Karpas-422 (cell line): ENCODE measurements around the gene TMED5. TPM values are rescaled to one million over a fixed set of nuclear protein-coding genes. Genes with fewer than 3 reads are reported as not detected.

ENCODE experiments used
- DNase-seq: peaks from one replicate; pipeline ENCODE4 v3.0.0-alpha.2; 2015
- H2AFZ ChIP-seq: fragments of 200-600 bp; sonication (generic); 2 replicates; pipeline ENCODE4 v1.6.1; 2014; ENCODE audit warnings: antibody characterized with exemption, low read length, mixed read lengths
- H3K27ac ChIP-seq: fragments of 200-600 bp; sonication (generic); 2 replicates; pipeline ENCODE4 v1.5.1; 2014; ENCODE audit warnings: mild to moderate bottlenecking, low read length, moderate library complexity
- H3K27me3 ChIP-seq: fragments of 200-600 bp; sonication (generic); 2 replicates; pipeline ENCODE4 v1.6.1; 2014; ENCODE audit warnings: low read length, mixed read lengths
- H3K36me3 ChIP-seq: fragments of 200-600 bp; sonication (generic); 2 replicates; pipeline ENCODE4 v1.6.1; 2014; ENCODE audit warnings: low read length, mixed read lengths; ENCODE audit not compliant: insufficient read depth
- H3K4me1 ChIP-seq: fragments of 200-600 bp; sonication (generic); 2 replicates; pipeline ENCODE4 v1.6.1; 2014; ENCODE audit warnings: mild to moderate bottlenecking, low read length, mixed read lengths
- H3K4me2 ChIP-seq: fragments of 200-600 bp; sonication (generic); 2 replicates; pipeline ENCODE4 v1.6.1; 2014; ENCODE audit warnings: low read length, low read depth, mild to moderate bottlenecking; ENCODE audit not compliant: poor library complexity, severe bottlenecking
- H3K4me3 ChIP-seq: fragments of 200-600 bp; sonication (generic); 2 replicates; pipeline ENCODE4 v1.5.1; 2014; ENCODE audit warnings: mild to moderate bottlenecking, antibody characterized with exemption, low read length, mixed read lengths
- H3K79me2 ChIP-seq: fragments of 200-600 bp; sonication (generic); 2 replicates; pipeline ENCODE4 v1.6.1; 2014; ENCODE audit warnings: mild to moderate bottlenecking, low read length, mixed read lengths
- H3K9ac ChIP-seq: fragments of 200-600 bp; sonication (generic); 2 replicates; pipeline ENCODE4 v1.6.0; 2014; ENCODE audit warnings: low read length
- H3K9me2 ChIP-seq: fragments of 200-600 bp; sonication (generic), shearing (Covaris generic); replicated peaks from 2 replicates; pipeline ENCODE4 v1.6.0; 2014; ENCODE audit warnings: mild to moderate bottlenecking, low read length, moderate library complexity; ENCODE audit not compliant: insufficient read depth
- H3K9me3 ChIP-seq: fragments of 300-700, 200-600 bp; sonication (generic); 2 replicates; pipeline ENCODE4 v1.6.1; 2014; ENCODE audit warnings: low read length, mixed read lengths
- H4K20me1 ChIP-seq: fragments of 200-600 bp; sonication (generic); 2 replicates; pipeline ENCODE4 v1.6.1; 2014; ENCODE audit warnings: mild to moderate bottlenecking, antibody characterized with exemption, low read length, low read depth; ENCODE audit not compliant: insufficient read depth
- total RNA-seq: library from RNA; depleted of rRNA; stranded (reverse); fragments of >200 nt; shearing (Covaris generic); gene quantifications from 2 replicates; pipeline ENCODE4 v1.2.3, GENCODE V29; 2014; ENCODE audit warnings: low replicate concordance

Gene TMED5
- total RNA-seq, 1 experiment from 2014 or later = 73.6 TPM

- no peak overlapping the region for H3K4me3 ChIP-seq
- no peaks in the 10 kb centered on the region for H3K9me2 ChIP-seq
- H3K36me3 ChIP-seq = peaks cover 14% of the 10 kb centered on the region; the same call in 1 of the 2 replicates
- no peak overlapping the region for H3K9ac ChIP-seq
- no peak for DNase-seq
- H3K79me2 ChIP-seq = peaks cover 8% of the 10 kb centered on the region; the same call in 1 of the 2 replicates
- no peaks in the 10 kb centered on the region for H4K20me1 ChIP-seq
- H3K4me2 ChIP-seq = no peak overlapping the region
- H3K4me1 ChIP-seq = peaks cover 8% of the 10 kb centered on the region; the same call in 1 of the 2 replicates
- H2AFZ ChIP-seq = no peak overlapping the region
- H3K9me3 ChIP-seq = no peaks in the 10 kb centered on the region
- H3K27ac ChIP-seq = no peak overlapping the region
- no peaks in the 10 kb centered on the region for H3K27me3 ChIP-seq
Observed at GRCh38 chr1:93150729-93151128, 29.5 kb downstream of the TMED5 start.

GRCh38 chr1:93148001-93148400 lies 32.2 kb downstream of the TMED5 start:
- H4K20me1 ChIP-seq = no peaks in the 10 kb centered on the region
- DNase-seq = no peak

GRCh38 chr1:93143769-93144168 lies 36.4 kb downstream of the TMED5 start:
- Histone ChIP-seq H4K20me1 (no peaks in the 10 kb centered on the region), H3K4me2 (no peak overlapping the region), H3K27me3 (no peaks in the 10 kb centered on the region), H3K79me2 (peaks cover 15% of the 10 kb centered on the region), H3K9ac (no peak overlapping the region), H3K4me3 (no peak overlapping the region), H3K27ac (no peak overlapping the region), H3K9me2 (no peaks in the 10 kb centered on the region), H2AFZ (no peak overlapping the region), H3K4me1 (no peaks in the 10 kb centered on the region), H3K36me3 (peaks cover 2% of the 10 kb centered on the region; the same call in 1 of the 2 replicates), H3K9me3 (no peaks in the 10 kb centered on the region)
- no peak for DNase-seq

More at GRCh38 chr1:93148001-93148400, 32.2 kb downstream of the TMED5 start:
- peaks cover 7% of the 10 kb centered on the region; the same call in 1 of the 2 replicates for H3K79me2 ChIP-seq
- H3K36me3 ChIP-seq = no peaks in the 10 kb centered on the region; the same call in 1 of the 2 replicates
- no peaks in the 10 kb centered on the region for H3K9me2 ChIP-seq
- no peaks in the 10 kb centered on the region for H3K9me3 ChIP-seq
- H2AFZ ChIP-seq = no peak overlapping the region
- H3K4me1 ChIP-seq = peaks cover 8% of the 10 kb centered on the region; the same call in 1 of the 2 replicates
- no peaks in the 10 kb centered on the region for H3K27me3 ChIP-seq
- H3K4me3 ChIP-seq = no peak overlapping the region
- no peak overlapping the region for H3K4me2 ChIP-seq
- H3K9ac ChIP-seq = no peak overlapping the region
- H3K27ac ChIP-seq = no peak overlapping the region

GRCh38 chr1:93143136-93143535 lies 37.1 kb downstream of the TMED5 start:
- Histone ChIP-seq H3K9me3 (no peaks in the 10 kb centered on the region), H3K9me2 (no peaks in the 10 kb centered on the region), H3K4me1 (no peaks in the 10 kb centered on the region), H3K27ac (no peak overlapping the region), H4K20me1 (no peaks in the 10 kb centered on the region), H3K4me2 (no peak overlapping the region), H3K36me3 (peaks cover 7% of the 10 kb centered on the region), H3K27me3 (no peaks in the 10 kb centered on the region), H3K79me2 (peaks cover 16% of the 10 kb centered on the region), H2AFZ (no peak overlapping the region), H3K4me3 (no peak overlapping the region), H3K9ac (no peak overlapping the region)
- DNase-seq = no peak

- peaks cover 23% of the 10 kb centered on the region for H3K79me2 ChIP-seq
- H3K9me3 ChIP-seq = no peaks in the 10 kb centered on the region
- peaks cover 14% of the 10 kb centered on the region for H3K36me3 ChIP-seq
Observed at GRCh38 chr1:93142161-93142560, 38.1 kb downstream of the TMED5 start.

DNA sequence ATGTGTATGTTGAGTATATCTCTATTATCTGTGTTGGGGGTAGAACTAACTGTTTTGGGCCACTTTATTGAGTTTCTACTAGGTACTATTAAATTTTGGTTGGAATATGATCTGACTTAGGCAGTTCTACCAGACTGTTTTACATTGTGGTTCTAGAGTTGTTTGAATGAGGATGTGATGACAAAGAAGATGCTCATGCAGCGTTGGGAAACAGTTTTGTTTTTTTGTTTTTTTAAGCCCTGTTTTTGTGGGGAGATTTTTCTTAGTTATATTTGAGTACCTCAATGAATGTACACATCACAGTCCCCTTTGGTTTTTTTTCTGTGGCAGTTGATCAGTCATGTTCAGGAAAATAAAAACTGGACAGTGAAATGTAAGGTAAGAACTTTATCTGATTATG lies 40.1 kb downstream of the TMED5 start:
- DNase-seq = no peak
- H3K79me2 ChIP-seq = peaks cover 23% of the 10 kb centered on the region
- H3K4me2 ChIP-seq = no peak overlapping the region
- H3K9me3 ChIP-seq = no peaks in the 10 kb centered on the region
- H3K27me3 ChIP-seq = no peaks in the 10 kb centered on the region
- H3K9me2 ChIP-seq = no peaks in the 10 kb centered on the region
- no peaks in the 10 kb centered on the region for H4K20me1 ChIP-seq
- H3K4me3 ChIP-seq = no peak overlapping the region
- H3K36me3 ChIP-seq = peaks cover 22% of the 10 kb centered on the region
- no peak overlapping the region for H3K27ac ChIP-seq
- H3K4me1 ChIP-seq = no peaks in the 10 kb centered on the region
- H2AFZ ChIP-seq = no peak overlapping the region
- H3K9ac ChIP-seq = no peak overlapping the region

More at GRCh38 chr1:93142161-93142560, 38.1 kb downstream of the TMED5 start:
- no peak overlapping the region for H3K27ac ChIP-seq
- H4K20me1 ChIP-seq = no peaks in the 10 kb centered on the region
- no peaks in the 10 kb centered on the region for H3K9me2 ChIP-seq
- no peak for DNase-seq
- no peak overlapping the region for H2AFZ ChIP-seq
- H3K4me1 ChIP-seq = no peaks in the 10 kb centered on the region
- no peak overlapping the region for H3K4me3 ChIP-seq
- no peak overlapping the region for H3K9ac ChIP-seq
- H3K27me3 ChIP-seq = no peaks in the 10 kb centered on the region
- H3K4me2 ChIP-seq = no peak overlapping the region

DNA sequence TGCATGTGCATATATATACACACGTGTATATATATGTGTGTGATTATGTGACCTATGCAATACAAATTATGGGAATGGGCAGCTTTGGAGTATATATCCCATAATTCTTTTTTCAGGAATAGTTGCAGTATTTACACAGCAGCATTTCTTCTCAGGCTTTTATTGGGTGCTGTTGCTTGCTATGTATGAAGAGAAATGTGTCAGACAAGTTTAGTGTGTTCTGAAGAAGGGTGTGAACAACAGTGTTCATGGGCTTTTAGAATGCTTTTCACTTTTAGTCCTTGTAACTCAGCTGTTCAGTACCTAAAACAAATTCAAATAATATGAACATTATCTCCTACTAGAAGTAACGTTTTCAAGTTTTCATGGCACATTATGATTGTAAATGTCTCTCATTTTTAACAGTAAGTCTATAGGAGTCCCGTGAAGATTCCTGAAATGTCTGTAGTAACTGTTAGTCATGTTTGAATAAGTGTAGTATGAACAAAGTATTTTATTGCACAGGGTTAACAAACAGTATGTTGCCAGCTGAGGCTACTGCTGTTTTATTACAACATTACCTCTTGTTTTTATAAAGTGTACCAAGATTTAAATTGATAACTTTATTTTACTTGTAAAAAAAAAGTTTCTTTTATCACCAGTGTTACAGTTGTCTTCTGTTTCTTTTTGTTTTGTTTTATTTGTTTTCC lies 42.5 kb downstream of the TMED5 start:
- Histone ChIP-seq H3K9me3 (no peaks in the 10 kb centered on the region), H2AFZ (no peak overlapping the region), H3K4me2 (no peak overlapping the region), H3K4me3 (no peak overlapping the region), H3K79me2 (peaks cover 19% of the 10 kb centered on the region), H3K9ac (no peak overlapping the region), H3K36me3 (peaks cover 27% of the 10 kb centered on the region), H3K4me1 (no peaks in the 10 kb centered on the region), H3K27me3 (no peaks in the 10 kb centered on the region), H4K20me1 (no peaks in the 10 kb centered on the region), H3K27ac (no peak overlapping the region), H3K9me2 (no peaks in the 10 kb centered on the region)
- no peak for DNase-seq

DNA sequence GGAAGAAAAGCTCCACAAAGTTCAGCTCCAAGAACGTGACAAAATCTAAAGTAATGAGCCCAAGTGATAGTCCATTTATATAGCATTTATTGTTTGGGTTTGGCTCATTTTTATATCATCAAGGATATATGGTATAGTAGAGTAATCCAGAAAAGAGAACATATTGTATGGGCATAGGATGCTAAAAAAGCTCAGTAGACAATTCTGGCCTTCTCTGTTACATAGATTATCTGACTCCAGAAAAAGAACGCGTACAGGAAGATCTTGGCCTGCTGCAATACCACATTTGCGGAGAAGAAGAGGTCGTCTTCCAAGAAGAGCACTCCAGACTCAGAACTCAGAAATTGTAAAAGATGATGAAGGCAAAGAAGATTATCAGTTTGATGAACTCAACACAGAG lies 43.8 kb downstream of the TMED5 start:
- no peaks in the 10 kb centered on the region for H3K27me3 ChIP-seq
- H3K36me3 ChIP-seq = peaks cover 27% of the 10 kb centered on the region
- H4K20me1 ChIP-seq = no peaks in the 10 kb centered on the region
- no peak overlapping the region for H3K4me3 ChIP-seq
- no peak for DNase-seq
- H3K9me2 ChIP-seq = no peaks in the 10 kb centered on the region
- no peak overlapping the region for H3K4me2 ChIP-seq
- no peak overlapping the region for H3K9ac ChIP-seq
- H3K4me1 ChIP-seq = no peaks in the 10 kb centered on the region
- no peaks in the 10 kb centered on the region for H3K9me3 ChIP-seq
- no peak overlapping the region for H2AFZ ChIP-seq
- H3K27ac ChIP-seq = no peak overlapping the region
- peaks cover 13% of the 10 kb centered on the region for H3K79me2 ChIP-seq
